SU-DHL-6 (cell line): Measurements from ENCODE around the gene EPHA3.

ENCODE experiments used
- CTCF ChIP-seq: fragments of 200-600 bp; sonication (generic); IDR thresholded peaks from one replicate; pipeline ENCODE4 v1.5.1; 2017; ENCODE audit warnings: antibody characterized with exemption, mild to moderate bottlenecking, low read length, moderate library complexity; ENCODE audit not compliant: insufficient read depth, poor library complexity, severe bottlenecking
- EZH2phosphoT487 ChIP-seq: fragments of 200-600 bp; sonication (generic), shearing (Covaris generic); conservative IDR thresholded peaks from 2 replicates; pipeline ENCODE4 v1.6.1; 2018; ENCODE audit warnings: mild to moderate bottlenecking, antibody characterized with exemption, low read length, moderate library complexity, mixed read lengths

- TF ChIP-seq CTCF (no peak), EZH2phosphoT487 (no peak)
These were observed 360.5 kb downstream of the EPHA3 start for GRCh38 chr3:89467898-89468363.
